Epithelial cell of proximal tubule (primary cell): ENCODE results near the gene MYH10. TPM values are rescaled to one million over a fixed set of nuclear protein-coding genes. Genes with fewer than 3 reads are reported as not detected.

Experiments
- DNase-seq: peaks from one replicate; pipeline ENCODE4 v3.0.0-alpha.2; 2011; ENCODE audit warnings: low read depth
- H3K4me3 ChIP-seq: 2 replicates; pipeline ENCODE4 v1.5.1; 2011; ENCODE audit warnings: low read depth, mild to moderate bottlenecking, low read length
- total RNA-seq: library from RNA; depleted of rRNA; stranded (reverse); fragments of >200 nt; gene quantifications from 2 replicates; pipeline ENCODE4 v1.2.3, GENCODE V29; 2015
- TF ChIP-seq, protein P1 (sequence below): conservative IDR thresholded peaks from 2 replicates; pipeline ENCODE4 v1.5.1; 2012; ENCODE audit warnings: low read depth, mild to moderate bottlenecking, low read length

MYH10 gene
- total RNA-seq, 1 donor from 2014 or later, result 71.1 TPM

DNA sequence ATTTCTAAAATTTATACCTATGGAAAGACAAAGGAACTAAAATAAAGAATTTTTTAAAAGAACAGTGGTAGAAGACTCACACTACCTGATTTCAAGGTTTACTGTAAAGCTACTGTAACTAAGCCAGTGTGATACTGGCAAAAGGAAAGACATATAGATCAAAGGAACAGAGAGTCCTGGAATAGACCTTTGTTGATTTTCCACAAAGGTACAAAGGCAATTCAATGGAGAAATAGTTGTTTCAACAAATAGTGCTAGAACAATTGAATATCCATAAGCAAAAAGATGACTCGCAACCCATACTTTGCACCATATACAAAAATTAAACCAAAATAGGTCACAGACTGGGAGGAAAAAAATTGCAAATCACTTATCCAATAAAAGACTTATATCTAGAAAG, 36.7 kb downstream of the MYH10 start:
- DNase-seq, result no peak
- TF ChIP-seq, protein P1, sequence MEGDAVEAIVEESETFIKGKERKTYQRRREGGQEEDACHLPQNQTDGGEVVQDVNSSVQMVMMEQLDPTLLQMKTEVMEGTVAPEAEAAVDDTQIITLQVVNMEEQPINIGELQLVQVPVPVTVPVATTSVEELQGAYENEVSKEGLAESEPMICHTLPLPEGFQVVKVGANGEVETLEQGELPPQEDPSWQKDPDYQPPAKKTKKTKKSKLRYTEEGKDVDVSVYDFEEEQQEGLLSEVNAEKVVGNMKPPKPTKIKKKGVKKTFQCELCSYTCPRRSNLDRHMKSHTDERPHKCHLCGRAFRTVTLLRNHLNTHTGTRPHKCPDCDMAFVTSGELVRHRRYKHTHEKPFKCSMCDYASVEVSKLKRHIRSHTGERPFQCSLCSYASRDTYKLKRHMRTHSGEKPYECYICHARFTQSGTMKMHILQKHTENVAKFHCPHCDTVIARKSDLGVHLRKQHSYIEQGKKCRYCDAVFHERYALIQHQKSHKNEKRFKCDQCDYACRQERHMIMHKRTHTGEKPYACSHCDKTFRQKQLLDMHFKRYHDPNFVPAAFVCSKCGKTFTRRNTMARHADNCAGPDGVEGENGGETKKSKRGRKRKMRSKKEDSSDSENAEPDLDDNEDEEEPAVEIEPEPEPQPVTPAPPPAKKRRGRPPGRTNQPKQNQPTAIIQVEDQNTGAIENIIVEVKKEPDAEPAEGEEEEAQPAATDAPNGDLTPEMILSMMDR, result no peak
- no peak overlapping the region for H3K4me3 ChIP-seq

DNA sequence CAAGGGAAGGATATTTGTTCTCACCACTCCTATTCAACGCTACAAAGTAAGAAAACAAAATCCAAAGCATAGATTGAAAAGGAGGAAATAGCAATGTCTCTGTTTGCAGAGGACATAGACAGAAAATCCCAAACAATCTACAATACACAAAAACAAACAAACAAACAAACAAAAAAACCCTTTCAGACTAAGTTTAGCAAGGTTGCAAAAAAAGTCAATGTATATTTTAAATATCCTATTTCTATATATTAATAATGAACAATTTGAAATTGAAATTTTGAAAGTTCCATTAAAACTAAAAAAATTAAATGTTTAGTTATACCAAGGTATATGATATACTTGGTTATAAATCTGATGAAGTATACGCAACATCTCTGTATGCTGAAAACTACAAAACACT, 37.2 kb downstream of the MYH10 start:
- TF ChIP-seq, protein P1, result no peak
- DNase-seq, result no peak
- no peak overlapping the region for H3K4me3 ChIP-seq

GRCh38 chr17:8588877-8589554, 41.5 kb downstream of the MYH10 start:
- H3K4me3 ChIP-seq, result no peak overlapping the region
- TF ChIP-seq, protein P1, result no peak
- no peak for DNase-seq

- TF ChIP-seq, protein P1, result no peak
- no peak for DNase-seq
- H3K4me3 ChIP-seq, result no peak overlapping the region
These were observed 43.8 kb downstream of the MYH10 start for GRCh38 chr17:8586766-8587165.

DNA sequence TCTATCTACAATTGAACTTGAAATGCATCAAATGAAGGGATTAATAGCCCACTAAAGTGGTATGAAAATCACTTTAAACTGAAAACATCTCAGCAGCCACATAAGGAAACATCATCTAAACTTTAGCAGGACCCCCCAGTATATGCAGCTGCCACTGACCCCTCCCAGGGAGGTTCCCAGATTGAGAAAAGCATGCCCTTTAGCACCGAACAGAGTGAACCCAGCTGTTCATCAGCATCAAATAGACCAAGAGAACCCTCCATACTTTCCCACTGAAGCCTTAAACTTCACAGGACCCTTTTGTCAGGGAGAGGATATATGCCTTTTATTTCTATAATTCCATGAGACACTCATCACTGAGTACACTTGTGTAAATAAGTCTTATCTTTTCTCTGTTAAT, 44.6 kb downstream of the MYH10 start:
- no peak overlapping the region for H3K4me3 ChIP-seq
- TF ChIP-seq, protein P1, result no peak
- DNase-seq, result no peak

GRCh38 chr17:8583954-8584353, 46.6 kb downstream of the MYH10 start:
- TF ChIP-seq, protein P1, result no peak
- DNase-seq, result no peak
- H3K4me3 ChIP-seq, result no peak overlapping the region

DNA sequence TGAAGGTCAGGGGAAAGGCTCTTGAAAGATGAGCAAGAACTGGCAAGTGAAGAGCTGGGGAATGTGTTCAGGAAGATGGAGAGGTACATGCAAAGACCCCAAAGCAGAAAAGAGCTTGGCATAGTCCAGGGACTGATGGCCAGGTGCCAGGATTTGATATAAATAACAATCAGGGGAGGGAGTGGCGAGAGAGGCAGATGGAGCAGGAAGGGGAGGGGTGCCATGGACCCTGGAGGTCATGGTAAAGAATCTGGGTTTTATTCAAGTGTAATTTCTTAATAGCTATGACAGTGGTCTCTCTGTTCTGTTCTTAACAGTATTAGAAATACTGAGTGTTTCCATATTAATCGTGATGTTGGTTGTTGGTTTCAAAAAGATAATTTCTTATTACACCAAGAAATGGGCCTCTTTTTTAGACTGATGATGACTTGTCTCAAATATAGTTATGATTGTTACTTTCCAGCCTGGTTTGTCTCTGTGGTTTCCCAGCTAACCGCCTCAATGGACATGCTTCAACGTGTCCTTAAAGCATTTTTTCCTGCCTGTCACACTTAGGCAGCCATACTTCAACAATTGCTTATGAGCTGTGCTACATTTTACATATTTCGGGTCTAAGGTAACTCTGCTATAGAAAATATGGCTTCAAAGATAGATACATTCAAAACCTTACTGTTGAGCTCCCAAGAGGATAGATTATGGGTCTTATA, 49.4 kb downstream of the MYH10 start:
- no peak for DNase-seq
- no peak overlapping the region for H3K4me3 ChIP-seq
- TF ChIP-seq, protein P1, result no peak
